Peyer's patch (tissue), 4 donors: ENCODE data around the gene KCNIP3. TPM values are rescaled to one million over a fixed set of nuclear protein-coding genes. Genes with fewer than 3 reads are reported as not detected.
"Not testable (repeated sequence)": the region's sequence is repeated elsewhere in the genome, so short reads cannot be mapped to it uniquely, and the experiment has no call there.

Experiments
- DNase-seq, 3 donors: peaks; one replicate each; pipeline ENCODE4 v3.0.0-alpha.2; 2017 to 2019
- H3K27ac ChIP-seq, 4 donors: fragments of 200-600 bp; sonication (generic); one replicate each; pipeline ENCODE4 v1.5.1; 2016 to 2019
- H3K27me3 ChIP-seq, 2 donors: fragments of 200-600 bp; sonication (generic); one replicate each; pipeline ENCODE4 v1.5.1; 2019
- H3K36me3 ChIP-seq, 3 donors: fragments of 200-600 bp; sonication (generic); one replicate each; pipeline ENCODE4 v1.5.1; 2016 to 2019
- H3K4me1 ChIP-seq, 4 donors: fragments of 200-600 bp; sonication (generic); one replicate each; pipeline ENCODE4 v1.5.1; 2016 to 2019
- H3K4me3 ChIP-seq, 4 donors: fragments of 200-600 bp; sonication (generic); 1 replicate in 3 of 4; 2 replicates in 1 of 4; pipeline ENCODE4 v1.5.1; 2016 to 2019; ENCODE audit warnings: mild to moderate bottlenecking in 1 of 4
- H3K9me3 ChIP-seq, 4 donors: fragments of 200-600 bp; sonication (generic); one replicate each; pipeline ENCODE4 v1.5.1; 2016 to 2019; ENCODE audit warnings: mild to moderate bottlenecking in 1 of 4
- total RNA-seq, 4 donors: library from RNA; depleted of rRNA; stranded (reverse); fragments of >200 nt; gene quantifications; one replicate each; pipeline ENCODE4 v1.1.0, GENCODE V29; 2016
- TF ChIP-seq, protein P1 (sequence below), 6 experiments: fragments of 450-650 bp in 4 of 6; fragments of 200-600 bp in 2 of 6; sonication (generic) in 1 of 6; IDR thresholded peaks; one replicate each; pipeline ENCODE4 v1.5.1; 2017 to 2019; ENCODE audit warnings: antibody characterized with exemption in 6 of 6, mild to moderate bottlenecking in 3 of 6, moderate library complexity in 1 of 6

KCNIP3 gene
- total RNA-seq, 4 donors from 2014 or later: 4.9 to 11.4 (median 7.2) TPM

GRCh38 chr2:95414015-95414594 is 117.0 kb downstream of the KCNIP3 start:
- not testable (repeated sequence) for H3K4me3 ChIP-seq, H3K27me3 ChIP-seq, H3K27ac ChIP-seq, H3K4me1 ChIP-seq, H3K9me3 ChIP-seq, H3K36me3 ChIP-seq
- TF ChIP-seq, protein P1, sequence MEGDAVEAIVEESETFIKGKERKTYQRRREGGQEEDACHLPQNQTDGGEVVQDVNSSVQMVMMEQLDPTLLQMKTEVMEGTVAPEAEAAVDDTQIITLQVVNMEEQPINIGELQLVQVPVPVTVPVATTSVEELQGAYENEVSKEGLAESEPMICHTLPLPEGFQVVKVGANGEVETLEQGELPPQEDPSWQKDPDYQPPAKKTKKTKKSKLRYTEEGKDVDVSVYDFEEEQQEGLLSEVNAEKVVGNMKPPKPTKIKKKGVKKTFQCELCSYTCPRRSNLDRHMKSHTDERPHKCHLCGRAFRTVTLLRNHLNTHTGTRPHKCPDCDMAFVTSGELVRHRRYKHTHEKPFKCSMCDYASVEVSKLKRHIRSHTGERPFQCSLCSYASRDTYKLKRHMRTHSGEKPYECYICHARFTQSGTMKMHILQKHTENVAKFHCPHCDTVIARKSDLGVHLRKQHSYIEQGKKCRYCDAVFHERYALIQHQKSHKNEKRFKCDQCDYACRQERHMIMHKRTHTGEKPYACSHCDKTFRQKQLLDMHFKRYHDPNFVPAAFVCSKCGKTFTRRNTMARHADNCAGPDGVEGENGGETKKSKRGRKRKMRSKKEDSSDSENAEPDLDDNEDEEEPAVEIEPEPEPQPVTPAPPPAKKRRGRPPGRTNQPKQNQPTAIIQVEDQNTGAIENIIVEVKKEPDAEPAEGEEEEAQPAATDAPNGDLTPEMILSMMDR (IDR thresholded peaks at IDR 0.05): peak; percentile 27 to 85 (median 80)
- DNase-seq: peak; percentile 50 to 88 (median 86)

DNA sequence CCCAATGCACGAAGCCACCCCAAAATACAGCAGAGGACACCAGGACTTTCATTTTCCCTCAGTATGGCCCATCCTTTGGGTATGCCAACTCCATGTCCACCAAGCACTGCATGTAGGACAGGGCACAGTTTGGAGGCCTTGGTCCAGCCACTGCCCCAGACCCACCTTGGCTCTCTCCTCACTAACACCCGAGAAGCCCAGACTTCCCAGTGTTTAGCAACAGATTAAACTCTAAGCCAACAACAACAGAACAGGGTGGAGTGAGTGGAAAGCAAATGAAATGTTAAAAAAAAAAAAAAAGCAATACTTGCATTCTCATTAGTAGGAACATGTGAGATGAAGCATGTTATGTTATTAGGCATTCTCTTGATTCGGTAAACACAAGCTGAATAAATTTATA is 118.0 kb downstream of the KCNIP3 start:
- not testable (repeated sequence) for H3K4me1 ChIP-seq, H3K9me3 ChIP-seq, H3K27ac ChIP-seq, DNase-seq, H3K36me3 ChIP-seq, H3K4me3 ChIP-seq, H3K27me3 ChIP-seq

GRCh38 chr2:95415561-95415960 is 118.4 kb downstream of the KCNIP3 start:
- not testable (repeated sequence) for H3K4me1 ChIP-seq, H3K27me3 ChIP-seq, H3K36me3 ChIP-seq, H3K4me3 ChIP-seq, H3K27ac ChIP-seq, H3K9me3 ChIP-seq, DNase-seq

- H3K27ac ChIP-seq, DNase-seq, H3K4me1 ChIP-seq, H3K4me3 ChIP-seq, H3K27me3 ChIP-seq, H3K9me3 ChIP-seq, H3K36me3 ChIP-seq: not testable (repeated sequence)
Measured at GRCh38 chr2:95427196-95427867, 130.2 kb downstream of the KCNIP3 start.

- not testable (repeated sequence) for DNase-seq, H3K4me1 ChIP-seq, H3K27me3 ChIP-seq, H3K36me3 ChIP-seq, H3K27ac ChIP-seq, H3K4me3 ChIP-seq, H3K9me3 ChIP-seq
Measured at GRCh38 chr2:95429748-95430467, 132.8 kb downstream of the KCNIP3 start.

DNA sequence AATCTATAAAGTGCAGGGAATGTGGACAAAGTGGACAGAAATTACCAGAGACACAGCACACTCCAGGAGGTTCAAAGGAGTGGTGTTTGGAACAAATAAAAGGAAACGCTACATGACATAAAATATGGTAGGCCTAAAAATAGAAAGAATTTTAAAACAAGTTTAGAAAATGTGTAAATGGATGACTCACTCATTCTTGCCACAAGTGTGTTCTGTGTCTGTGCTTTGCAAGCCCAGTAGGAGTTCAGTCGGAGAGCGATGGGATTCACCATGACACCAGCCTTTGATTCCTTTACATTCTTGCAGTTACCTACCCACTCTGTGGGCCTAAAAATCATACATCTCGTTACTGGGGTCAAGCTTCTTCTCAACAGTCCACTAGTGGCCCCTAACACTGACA is 136.2 kb downstream of the KCNIP3 start:
- H3K9me3 ChIP-seq, H3K27ac ChIP-seq, H3K4me3 ChIP-seq, DNase-seq, H3K36me3 ChIP-seq, H3K4me1 ChIP-seq, H3K27me3 ChIP-seq: not testable (repeated sequence)

DNA sequence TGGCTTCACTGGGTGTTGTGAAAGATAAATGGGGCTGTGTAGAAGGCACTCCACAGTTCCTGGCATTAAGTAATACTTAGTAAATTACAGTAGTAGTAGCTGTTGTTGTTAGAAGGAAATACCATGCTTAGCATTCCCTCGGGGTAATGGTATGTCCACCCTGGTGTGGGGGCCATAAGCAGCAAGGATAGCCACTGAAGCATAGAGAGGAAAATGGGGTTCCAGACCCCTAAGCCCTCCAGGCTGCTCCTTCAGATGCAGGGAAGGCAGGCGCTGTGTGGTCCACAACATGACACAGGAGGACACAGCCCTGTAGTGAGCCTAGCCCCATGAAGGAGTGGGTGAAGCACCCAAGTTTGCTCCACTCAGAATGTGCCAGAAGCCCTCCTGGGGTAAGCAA is 136.8 kb downstream of the KCNIP3 start:
- H3K27ac ChIP-seq, H3K4me3 ChIP-seq, H3K4me1 ChIP-seq, H3K36me3 ChIP-seq, DNase-seq, H3K9me3 ChIP-seq, H3K27me3 ChIP-seq: not testable (repeated sequence)

GRCh38 chr2:95434507-95435076 is 137.4 kb downstream of the KCNIP3 start:
- not testable (repeated sequence) for H3K4me3 ChIP-seq, H3K36me3 ChIP-seq, H3K4me1 ChIP-seq, H3K9me3 ChIP-seq, DNase-seq, H3K27ac ChIP-seq, H3K27me3 ChIP-seq

GRCh38 chr2:95435162-95435871 is 138.2 kb downstream of the KCNIP3 start:
- DNase-seq, H3K9me3 ChIP-seq, H3K4me3 ChIP-seq, H3K4me1 ChIP-seq, H3K27ac ChIP-seq, H3K36me3 ChIP-seq, H3K27me3 ChIP-seq: not testable (repeated sequence)

Other genes with a start within 250 kb of the KCNIP3 start
- gene MRPS5, start 175.5 kb upstream of the KCNIP3 start, total RNA-seq: 10 to 100 TPM; 52.0 to 87.3 (median 66.2) TPM
- gene ZNF514, start 137.5 kb upstream of the KCNIP3 start, total RNA-seq: 10 to 100 TPM; 14.2 to 52.0 (median 23.6) TPM
- gene ZNF2, start 131.5 kb upstream of the KCNIP3 start, total RNA-seq: 1 to 10 TPM in 3 of 4 donors, not detected in 1; 3.2 to 3.8 (median 3.7) TPM
- gene ZNF892, start 89.8 kb upstream of the KCNIP3 start, total RNA-seq: 10 to 100 TPM in 1 of 4 donors, 1 to 10 TPM in 3; 2.7 to 16.5 (median 6.6) TPM
- 10 to 100 TPM; 13.1 to 68.9 (median 39.2) TPM for gene PROM2, start 22.9 kb upstream of the KCNIP3 start, total RNA-seq
- 100 to 1,000 TPM in 2 of 4 donors, 10 to 100 TPM in 2; 10.7 to 112 (median 87.1) TPM for gene FAHD2A, start 105.4 kb downstream of the KCNIP3 start, total RNA-seq
- not detected for gene TRIM43B, start 187.4 kb downstream of the KCNIP3 start, total RNA-seq